Non-pigmented ciliary epithelial cell (primary cell): Measurements from ENCODE around the gene CPAMD8.
"Not testable (repeated sequence)": the region's sequence is repeated elsewhere in the genome, so short reads cannot be mapped to it uniquely, and the experiment has no call there.

Source experiments
- DNase-seq: peaks from one replicate; pipeline ENCODE4 v3.0.0-alpha.2; 2010; ENCODE audit warnings: low read depth

Gene CPAMD8

DNA sequence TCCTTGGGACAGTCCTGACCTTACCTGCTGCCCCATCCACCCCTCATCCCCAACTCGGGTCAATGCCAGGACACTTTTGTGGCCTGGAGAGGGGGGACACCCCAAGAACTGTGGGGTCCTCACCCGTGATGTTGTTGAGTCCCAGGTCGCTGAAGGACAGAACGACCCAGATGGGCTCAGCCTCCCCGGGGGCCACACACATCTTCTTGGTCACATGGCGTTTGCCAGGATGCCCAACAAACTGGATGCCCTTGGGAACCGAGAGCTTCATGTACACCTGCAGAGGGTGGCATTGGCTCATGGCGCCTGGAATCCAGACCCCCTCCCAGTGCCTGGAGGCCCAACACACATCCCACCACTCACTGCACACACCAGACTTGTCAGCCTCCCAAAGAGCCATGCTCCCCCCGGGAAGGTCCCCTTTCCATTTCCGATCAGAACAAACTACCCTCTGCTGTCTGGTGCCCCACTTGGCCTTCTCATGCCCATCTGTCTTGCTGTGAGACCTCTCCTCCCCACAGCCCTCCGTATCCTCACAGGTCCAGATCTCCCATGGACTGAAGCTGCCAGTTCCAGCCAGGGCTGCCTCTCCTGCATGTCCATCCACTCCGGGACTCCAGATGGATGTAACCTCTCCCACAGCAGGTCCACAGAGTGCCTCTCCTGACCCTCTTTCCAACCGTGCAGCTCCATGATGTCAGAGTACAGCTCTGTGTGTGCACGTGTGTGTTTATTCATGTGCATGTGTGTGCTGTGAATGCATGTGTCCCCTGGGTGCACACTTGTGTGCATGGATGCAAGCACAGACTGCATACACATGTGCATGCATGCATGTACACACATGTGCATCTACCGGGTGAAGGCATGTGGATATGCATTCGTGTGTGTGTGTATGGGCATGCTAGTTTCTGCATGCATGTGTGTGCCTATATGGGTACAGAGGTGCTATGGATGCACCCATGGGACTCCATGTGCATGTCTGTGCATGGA lies 79.4 kb downstream of the CPAMD8 start:
- DNase-seq, result no peak

DNA sequence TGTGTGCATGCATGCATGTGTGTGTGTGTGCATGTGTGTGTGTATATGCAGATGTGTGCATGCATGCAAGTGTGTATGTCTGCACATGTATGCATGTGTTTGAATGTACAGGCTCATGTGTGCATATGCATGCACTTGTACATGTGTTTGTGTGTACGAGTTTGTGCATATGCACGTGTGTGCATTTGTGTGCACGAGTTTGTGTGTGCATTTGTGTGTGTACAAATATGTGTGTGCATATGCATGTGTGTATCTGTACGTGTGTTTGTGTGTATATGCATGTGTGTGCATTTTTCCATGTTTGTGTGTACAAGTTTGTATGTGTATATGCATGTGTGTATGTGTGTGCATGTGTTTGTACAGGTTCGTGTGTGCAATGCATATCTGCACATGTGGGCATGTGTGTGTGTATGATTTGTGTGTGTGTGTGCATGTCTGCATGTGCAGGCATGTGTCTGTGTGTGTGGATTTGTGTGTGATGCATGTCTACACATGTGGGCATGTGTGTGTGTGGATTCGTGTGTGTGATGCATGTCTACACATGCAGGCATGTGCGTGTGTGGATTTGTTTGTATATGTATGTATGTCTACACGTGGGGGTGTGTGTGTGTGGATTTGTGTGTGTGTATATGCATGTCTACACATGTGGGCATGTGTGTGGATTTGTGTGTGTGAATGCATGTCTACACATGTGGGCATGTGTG lies 80.7 kb downstream of the CPAMD8 start:
- DNase-seq, result no peak

DNA sequence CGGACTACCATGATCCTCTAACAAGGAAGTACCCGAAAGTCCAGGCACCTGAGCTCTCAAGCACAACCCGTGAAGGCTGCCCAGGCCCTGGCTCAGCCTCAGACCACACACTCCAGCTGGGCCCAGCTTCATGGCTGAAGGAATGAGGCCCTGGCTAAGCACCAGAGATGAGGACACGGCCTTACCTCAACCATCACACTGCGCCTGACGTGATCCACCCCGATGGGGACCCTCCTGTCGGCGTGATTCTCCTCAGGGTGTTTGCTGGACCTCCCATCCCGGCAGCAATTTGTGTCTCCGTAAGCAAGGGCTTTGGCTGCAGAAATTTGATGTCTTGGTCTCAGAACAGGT lies 81.3 kb downstream of the CPAMD8 start:
- DNase-seq, result no peak

DNA sequence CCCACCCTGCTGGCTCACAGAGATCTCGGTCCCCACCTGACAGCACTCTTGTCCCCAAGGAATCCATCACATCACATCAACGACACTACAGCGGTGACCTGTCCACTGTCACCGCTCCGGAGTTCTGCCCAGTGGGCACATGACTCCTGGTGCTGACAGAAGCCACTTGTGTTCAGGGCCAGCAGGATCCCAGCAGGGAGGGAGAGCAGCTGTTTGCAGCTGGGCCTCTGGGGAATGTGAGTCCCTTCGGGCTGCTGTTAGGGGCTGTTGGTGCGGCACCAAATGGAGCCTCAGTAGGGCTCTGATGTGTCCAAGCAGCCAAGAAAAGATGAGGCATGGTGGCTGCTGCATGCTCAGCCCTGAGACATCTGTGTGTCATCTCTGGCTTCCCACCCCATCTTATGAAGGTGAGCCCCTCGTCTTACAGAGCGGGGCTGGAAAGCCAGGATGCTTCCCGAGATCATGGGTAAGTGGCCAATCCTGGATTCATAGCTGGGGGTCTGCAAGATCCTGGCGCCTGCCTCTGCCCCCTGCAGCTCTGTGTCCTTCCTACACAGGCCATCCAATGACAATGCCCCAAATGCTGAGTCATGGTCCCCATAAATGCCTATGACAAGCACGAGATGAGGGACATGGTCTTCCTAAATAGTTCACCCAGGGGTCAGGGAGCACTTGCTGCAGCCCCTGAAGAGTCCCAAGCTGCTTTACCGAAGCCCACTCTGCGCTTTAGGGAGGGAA lies 81.8 kb downstream of the CPAMD8 start:
- no peak for DNase-seq

DNA sequence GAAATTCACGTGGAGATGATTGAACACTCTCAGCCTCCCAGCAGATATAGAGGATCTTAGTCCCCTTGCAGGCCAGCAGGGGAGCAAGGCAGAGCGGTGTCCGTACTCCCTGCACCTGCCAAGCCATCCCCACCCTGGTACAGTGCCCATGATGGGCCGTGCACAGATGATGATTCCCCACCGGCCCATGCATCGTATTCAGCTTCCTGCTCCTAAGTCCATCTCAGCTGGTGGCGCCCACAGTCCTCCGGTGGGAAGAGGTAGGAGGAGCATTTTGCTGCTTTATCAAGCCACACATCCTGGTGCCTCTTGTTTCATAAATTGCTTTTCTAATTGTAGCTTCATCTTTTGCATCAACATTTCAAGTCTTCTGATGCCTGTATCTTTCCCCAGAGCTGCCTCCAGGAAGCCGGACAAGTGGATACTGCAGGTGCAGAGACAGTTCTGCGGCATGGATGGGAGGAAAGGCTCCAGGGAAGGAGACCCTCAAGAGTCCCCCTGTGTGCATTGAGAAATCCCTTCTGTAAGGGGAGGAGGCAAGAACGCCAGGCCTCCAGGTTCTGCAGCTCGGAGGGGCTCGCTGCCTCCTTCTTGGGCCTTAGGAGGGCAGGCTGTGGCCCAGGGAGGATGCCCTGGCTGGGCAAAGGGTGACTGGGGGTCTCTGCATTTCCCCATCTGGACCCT lies 82.5 kb downstream of the CPAMD8 start:
- DNase-seq, result no peak

DNA sequence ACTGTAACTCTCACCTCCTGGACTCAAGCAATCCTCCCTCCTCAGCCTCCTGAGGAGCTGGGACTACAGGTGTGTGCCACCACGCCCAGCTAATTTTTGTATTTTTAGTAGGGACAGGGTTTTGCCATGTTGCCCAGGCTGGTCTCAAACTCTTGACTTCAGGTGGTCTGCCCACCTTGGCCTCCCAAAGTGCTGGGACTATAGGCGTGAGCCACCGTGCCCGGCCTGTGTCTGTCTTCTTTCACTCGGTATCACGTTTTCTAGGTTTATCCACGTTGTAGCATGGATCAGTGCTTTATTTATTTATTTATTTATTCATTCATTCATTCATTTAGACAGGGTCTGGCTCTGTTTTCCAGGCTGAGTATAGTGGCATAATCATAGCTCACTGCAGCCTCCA lies 83.5 kb downstream of the CPAMD8 start:
- DNase-seq, result not testable (repeated sequence)

DNA sequence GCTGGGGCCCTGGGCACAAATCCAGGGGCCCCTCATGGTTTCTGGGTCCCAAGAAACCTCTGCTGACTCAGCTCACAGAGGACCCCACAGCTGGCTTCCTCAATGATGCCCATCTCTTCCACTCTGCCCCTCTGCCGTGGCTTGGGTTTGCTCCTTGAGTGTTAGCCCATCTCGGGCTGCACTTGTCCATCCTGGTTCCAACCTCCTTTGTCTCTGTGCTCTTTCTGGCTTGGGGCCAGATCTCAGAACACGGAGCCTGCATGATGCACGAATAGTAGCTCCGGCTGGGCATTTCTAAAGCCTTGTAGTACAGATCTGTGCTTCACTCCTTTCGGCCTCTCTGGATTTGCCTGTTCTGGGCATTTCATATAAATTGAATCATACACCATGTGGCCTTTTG lies 84.0 kb downstream of the CPAMD8 start:
- DNase-seq, result no peak

DNA sequence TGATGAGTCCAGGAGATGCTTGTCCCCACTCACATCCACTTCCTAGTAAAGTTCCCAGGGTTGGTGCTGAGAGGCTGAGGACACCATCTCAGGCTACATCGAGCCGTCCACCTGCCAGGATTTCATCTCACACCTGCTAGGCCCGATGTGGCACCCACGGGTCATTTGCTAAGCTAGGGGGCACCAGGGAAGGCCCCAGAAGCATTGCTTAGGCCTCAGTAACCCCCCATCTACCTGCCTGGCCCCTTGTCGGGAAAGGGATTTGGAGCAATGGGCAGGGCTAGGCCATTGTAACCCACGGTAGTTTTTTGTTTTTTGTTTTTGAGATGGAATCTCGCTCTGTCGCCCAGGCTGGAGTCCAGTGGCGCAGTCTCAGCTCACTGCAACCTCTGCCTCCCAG lies 86.0 kb downstream of the CPAMD8 start:
- no peak for DNase-seq

DNA sequence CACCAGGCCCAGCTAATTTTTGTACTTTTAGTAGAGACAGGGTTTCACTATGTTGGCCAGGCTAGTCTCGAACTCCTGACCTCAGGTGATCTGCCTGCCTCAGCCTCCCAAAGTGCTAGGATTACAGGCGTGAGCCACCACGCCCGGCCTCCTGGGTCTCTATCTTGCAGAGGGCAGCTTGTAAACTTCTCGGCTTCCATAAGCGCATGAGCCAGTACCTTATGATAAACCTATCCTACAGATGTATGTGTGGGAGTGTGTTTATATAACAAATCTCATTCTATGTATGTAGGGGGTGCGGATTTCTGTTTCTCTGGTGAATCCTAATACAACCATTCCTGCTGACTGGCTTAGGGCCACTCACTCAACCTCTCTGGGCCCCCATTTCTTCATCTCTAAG lies 86.5 kb downstream of the CPAMD8 start:
- DNase-seq, result not testable (repeated sequence)

DNA sequence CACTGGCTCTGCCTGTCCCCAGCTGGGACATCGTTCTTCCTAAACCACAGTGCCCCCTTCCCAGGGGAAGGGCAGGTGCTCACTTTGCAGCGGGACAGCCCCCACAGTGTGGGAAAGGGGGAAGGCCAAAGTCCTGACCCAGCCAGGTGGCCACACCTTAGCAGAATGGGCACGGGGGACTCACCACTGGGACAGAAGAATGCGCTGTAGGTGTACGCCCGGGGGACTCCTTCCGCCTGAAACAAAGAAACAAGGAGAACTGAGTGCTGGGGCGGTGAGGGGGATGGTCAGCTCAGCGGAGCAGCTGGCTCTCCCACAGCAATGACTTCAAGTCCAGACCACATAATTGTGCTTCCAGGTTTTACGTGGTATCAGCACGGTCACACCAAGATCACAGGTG lies 88.4 kb downstream of the CPAMD8 start:
- no peak for DNase-seq

DNA sequence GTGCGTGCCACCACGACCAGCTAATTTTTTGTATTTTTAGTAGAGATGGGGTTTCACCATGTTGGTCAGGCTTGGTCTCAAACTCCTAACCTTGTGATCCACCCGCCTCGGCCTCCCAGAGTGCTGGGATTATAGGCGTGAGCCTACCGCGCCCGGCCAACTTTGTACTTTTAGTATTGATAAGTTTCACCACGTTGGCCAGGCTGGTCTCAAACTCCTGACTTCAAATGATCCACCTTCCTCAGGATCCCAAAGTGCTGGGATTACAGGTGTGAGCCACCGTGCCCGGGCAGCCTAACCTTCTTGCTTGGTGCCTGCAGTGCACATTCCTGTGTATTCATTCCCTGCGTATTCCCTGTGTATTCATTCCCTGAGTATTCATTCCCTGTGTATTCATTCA lies 88.8 kb downstream of the CPAMD8 start:
- not testable (repeated sequence) for DNase-seq

DNA sequence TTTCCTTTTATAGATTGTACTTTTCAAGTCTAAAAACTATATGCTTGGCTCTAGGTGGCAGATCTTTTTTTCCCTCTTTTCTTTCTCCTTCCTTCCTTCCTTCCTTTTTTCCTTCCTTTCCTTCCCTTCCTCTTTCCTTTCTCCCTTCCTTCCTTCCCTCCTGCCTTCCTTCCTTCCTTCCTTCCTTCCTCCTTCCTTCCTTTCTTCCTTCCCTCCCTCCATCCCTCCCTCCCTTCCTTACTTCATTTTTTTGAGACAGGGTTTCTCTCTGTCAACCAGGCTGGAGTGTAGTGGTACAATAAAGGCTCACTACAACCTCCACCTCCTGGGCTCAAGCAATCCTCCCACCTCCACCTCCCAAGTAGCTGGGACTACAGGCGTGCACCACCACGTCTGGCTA lies 89.7 kb downstream of the CPAMD8 start:
- DNase-seq, result no peak

DNA sequence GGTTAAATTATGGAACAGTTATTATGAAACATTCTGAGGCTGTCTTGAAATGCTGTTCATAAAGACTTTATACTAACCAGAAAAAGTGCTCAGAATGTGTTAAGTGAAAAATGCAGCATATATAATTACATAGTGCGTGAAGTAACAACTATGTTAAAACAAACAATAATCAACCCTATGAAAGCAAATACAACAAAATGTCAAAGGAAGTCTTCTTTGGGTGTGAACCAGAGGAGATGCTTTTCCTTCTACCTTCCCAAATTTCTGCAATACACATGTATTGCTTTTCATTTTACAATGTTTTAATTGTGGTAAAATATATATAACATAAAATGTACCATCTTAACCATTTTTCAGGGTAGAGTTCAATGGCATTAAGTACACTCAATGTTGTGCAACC lies 92.1 kb downstream of the CPAMD8 start:
- DNase-seq, result no peak

DNA sequence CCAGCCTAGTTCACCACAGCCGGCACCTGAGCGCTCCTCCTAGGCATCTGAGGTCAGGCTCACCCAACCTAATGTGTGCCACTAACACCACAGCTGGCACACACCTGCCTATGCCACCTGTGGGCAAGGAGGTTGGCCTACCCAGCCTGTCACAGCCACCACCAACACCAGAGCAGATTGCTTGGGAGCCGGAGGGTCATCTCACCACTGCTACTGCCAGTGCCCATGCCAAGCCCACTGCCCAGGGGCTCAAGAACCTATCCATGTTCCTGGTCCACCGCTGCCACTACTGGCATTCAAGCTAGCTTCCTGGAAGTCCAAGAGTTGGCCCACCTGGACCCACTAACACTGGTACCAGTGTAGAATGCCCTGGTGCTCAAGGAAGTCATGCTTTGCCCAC lies 95.3 kb downstream of the CPAMD8 start:
- DNase-seq, result no peak

DNA sequence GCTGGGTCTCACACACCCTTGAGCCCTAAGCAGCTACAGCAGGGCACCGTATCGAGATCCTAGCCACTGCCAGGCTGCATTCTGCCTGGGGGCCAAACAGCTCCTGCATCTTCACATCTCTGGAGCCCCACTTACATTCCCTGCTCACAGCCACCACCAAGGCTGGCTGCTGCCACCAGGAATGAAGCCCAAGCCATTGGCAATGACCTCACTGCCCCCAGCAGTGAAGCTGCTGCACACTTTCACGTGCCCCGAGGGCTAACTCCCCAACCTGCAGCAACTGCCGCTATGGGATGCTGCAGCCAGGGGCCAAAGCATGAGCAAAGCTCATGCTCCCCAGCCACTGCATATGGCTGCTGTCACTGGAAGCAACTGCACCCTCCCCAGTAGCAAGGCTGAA lies 95.9 kb downstream of the CPAMD8 start:
- DNase-seq, result no peak

DNA sequence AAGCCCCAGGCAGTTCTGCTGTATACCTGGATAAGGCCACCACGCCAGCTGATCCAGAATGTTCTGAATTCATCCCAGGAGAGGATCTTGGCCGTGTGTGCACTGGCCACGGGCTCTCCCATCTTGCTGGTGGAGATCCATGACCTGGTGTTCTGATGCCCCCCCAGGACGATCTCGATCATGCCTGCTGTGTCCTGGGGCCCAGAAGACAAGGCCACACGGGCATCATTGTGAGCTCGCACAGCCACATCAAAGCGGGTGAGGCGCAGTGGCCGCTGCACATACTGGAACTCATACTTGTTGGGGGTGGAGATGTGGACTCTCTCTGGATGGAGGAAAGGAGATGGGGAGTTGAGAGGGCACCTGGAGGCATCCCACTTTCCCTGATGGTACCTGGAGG lies 97.7 kb downstream of the CPAMD8 start:
- DNase-seq, result no peak

DNA sequence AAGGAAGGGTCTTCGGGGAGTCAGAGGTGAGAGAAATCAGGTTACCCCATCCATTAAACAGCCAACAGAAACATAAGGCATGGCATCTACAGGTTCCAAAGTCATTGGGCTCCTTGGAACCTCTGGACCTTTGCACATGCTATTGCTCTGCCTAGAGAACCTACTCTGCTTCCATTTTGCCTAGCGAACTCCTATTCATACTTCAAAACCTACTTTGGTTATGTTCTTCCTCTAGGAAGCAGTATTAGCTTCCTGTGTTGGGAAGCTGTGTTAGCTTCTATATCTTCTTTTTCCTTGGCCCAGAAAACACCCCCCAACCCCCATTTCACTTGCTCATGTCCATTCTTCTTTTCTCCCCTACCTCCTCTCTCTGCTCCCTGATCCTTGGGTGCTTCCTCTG lies 98.3 kb downstream of the CPAMD8 start:
- no peak for DNase-seq

DNA sequence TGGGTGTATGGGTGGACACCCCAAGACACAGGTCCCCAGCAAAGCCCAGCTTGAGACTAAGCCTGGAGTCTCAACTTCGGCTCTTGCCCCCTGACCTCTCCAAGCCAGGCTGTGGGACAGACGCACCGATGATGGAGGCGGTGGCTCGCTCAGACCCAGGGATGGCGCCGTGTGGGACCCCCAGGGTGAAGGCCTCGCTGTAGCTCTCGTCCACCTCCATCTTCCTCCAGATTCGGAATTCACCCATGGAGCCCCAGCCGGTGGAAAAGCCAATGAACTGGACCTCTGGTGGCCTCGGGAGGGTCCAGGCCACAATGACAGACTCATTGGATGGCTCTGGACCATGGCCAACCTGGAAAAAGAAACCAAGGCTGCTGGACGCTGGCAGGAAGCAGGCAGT lies 98.7 kb downstream of the CPAMD8 start:
- DNase-seq, result no peak

DNA sequence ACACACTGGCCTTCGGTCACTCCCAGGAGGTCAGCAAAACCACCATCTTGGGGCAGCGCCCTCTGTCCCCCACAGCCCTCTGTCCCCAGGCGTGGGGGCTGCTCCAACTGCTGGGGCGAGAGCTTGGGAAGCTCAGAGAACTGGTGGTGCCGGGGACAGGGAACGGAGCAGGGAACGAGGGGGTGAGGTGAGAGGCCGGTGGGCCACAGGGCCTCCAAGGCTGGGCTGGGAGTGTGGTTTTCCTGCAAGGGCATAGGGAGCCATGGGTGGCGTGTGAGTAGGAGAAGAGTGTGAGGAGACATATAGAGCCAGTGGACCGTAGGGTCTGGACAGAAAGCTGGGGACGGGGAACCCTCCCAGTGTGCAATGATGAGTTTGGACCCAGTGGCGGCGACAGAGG lies 103.7 kb downstream of the CPAMD8 start:
- DNase-seq, result no peak

DNA sequence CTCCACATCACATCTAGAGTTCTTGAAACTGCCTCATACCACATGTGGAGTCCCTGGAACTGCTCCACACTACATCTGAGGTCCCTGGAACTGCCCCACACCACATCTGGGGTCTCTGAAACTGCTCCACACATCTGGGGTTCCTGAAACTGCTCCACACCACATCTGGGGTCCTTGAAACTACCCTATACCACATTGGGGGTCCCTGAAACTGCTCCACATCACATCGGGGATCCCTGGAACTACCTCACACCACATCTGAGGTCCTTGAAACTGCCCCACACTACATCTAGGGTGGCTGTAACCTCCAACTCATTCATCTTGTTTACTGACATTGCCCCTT lies 104.0 kb downstream of the CPAMD8 start:
- DNase-seq, result no peak

DNA sequence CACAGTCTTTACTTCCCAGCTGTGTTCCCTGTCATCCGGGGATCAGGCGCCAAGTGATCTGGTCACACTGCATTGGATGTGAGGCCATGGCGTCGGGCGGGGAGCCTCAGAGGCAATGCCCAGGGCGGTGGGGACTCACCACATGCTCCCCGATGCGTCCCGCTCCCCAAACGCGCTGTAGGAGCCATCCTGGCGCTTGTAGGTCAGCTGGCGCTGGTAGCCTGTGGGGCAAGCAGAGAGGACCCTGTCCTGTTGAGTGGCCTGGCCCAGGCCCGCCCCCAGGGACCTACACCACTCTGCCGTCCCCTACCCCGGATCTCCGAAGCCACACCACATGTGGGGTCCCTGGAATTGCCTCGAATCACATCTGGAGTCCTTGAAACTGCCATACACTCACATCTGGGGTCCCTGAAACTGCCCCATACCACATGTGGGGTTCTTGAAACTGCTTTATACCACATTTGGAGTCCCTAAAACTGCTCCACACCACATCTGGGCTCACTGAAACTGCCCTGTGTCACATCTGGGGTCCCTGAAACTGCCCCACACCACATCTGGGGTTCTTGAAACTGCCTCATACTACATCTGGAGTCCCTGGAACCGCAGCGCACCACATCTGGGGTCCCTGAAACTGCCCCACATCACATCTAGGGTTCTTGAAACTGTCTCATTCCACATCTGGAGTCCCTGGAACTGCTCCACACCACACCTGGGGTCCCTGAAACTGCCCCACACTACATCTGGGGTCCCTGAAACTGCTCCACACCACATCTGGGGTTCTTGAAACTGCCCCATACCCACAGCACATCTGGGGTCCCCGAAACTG lies 104.6 kb downstream of the CPAMD8 start:
- no peak for DNase-seq
